Measurements from ENCODE around the gene P2RY6. TPM values are rescaled to one million over a fixed set of nuclear protein-coding genes. Genes with fewer than 3 reads are reported as not detected.

The P2RY6 gene
- total RNA-seq, 1 donor from 2014 or later, result 1.1 TPM

DNA sequence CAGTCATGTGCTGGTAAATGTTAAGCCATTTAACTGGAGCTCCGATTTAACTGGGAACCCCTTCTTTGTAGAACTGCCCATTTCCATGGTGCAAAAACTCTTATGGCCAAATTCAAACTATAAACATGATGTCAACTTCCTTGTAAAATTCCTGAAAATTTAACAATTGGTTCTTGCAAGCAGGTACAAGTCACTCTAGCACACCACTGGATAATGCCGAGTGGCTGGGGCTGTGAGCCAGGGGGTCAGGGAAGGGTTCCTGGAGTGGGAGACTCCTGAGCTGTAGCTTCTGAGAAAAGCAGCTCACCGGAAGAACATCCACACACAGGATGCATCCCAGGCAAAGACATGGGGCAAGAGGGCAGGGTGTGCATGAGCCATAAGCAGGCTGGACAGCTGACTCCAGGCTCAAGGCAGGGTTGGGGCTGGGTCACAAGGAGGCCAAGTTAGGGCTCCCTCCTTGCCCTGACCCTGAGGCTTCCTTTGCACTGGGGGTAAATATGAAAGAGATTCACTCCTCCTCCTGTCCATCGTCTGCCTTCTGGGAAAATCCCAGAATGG lies 35.9 kb upstream of the P2RY6 start:
- DNase-seq (ENCODE audit: extremely low read depth, low read depth, low spot score), result no peak

DNA sequence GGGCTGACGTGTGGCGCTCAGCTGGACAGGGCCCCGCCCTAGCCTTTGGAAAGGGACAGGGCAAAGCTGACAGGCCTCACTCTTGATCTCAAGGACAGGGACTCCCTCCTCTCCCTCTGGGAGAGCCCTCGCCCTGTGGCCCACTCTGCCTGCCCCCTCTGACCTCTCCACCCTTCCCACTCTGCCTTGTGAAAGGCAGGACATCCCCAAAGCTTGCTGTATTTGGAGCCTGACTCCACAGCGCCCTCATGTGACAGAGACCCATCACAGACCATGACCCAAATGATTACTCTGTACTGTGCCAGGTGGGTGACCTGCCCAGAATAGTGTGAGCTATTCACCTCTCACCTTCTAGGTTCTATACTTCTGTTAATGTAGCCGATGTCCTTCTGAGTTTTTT lies 35.3 kb upstream of the P2RY6 start:
- no peak for DNase-seq (ENCODE audit: extremely low read depth, low read depth, low spot score)

DNA sequence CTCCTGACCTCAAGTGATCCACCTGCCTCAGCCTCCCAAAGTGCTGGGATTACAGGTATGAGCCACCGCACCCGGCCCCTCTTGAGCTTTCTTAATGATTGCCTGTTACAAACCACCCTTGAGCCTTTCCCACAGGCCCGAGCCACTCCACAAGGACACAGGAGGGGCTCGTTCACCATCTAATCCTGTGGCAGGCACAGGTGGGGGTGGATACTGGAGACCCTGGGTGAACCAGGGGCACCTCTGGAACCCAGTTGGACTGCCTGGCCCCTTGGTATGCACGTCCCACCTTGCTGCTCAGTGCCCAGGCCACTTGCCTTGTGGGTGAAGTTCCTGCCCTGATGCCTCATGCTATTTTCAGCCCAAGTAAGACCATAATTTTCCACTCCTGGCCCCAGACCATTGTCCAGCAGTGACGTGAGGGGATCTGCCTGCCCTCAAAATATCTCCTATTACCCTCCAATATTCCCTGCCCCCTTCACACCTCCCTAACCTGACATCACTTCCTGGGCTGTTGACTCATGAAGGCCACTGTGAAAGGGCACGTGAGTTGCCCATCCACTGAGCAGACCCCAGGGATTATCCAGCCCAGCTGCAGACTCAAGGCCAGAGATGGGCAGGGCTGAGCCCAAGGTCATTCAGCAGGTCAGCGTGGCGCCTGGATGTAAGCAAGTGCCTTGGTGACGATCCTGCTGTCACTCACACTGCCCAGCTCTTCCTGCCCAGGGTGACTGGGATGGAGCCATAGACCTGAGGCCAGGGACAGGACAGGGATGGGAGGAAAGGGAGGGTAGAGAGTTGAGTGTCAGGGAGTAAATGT lies 34.5 kb upstream of the P2RY6 start:
- no peak for DNase-seq (ENCODE audit: extremely low read depth, low read depth, low spot score)

GRCh38 chr11:73239111-73239521 lies 33.0 kb upstream of the P2RY6 start:
- no peak for DNase-seq (ENCODE audit: extremely low read depth, low read depth, low spot score)

DNA sequence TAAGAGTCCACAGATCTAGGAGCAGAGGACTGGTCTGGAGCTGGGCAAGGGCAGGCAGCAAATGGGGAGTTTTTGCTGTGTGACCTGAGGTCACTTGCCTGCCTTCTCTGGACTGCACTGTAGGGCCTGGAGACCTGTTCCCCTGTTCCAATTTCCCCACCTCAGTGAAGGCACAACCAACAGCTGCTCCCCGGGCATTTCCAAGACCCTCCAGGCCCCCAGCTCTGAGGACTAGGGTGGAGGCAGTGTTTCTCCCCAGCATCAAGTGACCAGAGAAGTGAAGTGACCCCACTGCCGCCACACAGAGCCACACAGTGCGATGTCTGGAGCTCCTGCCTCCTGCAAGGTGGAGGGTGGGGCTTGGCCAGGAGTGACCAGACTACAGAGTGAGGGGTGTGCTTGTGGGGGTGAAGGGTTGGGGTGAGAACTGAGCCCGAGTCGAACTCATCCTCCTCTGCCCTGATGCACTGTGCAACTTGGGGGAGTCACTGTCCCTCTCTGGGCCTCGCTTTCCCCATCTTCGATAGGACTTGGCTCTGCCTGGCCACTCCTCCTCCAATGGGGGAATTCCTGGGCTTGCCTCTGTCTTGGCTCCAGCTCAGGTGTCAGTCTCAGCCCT lies 32.5 kb upstream of the P2RY6 start:
- DNase-seq (ENCODE audit: extremely low read depth, low read depth, low spot score), result no peak

- DNase-seq (ENCODE audit: extremely low read depth, low read depth, low spot score), result no peak
These were observed 31.9 kb upstream of the P2RY6 start for GRCh38 chr11:73240190-73240781.

GRCh38 chr11:73241300-73241699 lies 30.8 kb upstream of the P2RY6 start:
- no peak for DNase-seq (ENCODE audit: extremely low read depth, low read depth, low spot score)

DNA sequence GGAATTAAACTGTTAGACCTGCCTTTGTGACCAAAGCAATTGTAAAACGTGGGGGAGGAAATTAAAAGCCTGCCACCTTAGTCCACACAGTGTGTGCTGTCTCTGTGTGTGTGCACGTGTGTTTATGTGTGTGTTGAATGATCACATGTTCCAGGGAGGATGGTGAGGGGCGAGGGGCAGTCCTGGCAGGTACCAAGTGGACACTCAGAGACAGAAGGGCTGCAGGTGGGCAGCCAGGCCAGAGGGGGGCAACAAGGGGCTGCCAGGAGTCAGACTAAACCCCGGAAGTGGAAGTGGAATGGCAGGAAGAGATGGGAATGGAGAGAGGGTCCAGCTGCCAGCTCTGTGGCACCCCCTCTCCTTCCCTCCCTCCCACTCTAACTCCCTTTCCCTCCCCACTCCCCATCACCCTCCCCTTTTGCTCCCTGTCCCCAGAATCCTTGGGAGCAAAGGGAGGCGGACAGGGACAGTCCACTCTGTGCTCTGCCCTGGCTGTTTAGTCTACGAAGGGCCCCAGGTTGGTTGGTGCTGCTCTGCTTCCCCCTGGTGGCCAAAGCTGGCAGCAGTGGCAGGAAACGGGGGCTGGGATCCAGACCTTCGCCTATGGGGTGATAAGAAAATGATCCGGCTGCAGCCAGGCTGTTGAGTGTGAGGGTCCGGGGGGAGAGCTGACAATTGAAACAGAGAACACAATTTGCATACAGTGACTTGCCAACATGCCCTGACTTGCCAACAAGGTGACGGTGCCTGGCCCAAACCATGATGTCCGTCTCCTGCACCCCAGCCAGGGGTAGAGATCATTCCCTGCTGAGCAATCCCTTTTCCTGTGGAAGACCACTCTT lies 29.7 kb upstream of the P2RY6 start:
- peak; percentile 52 for DNase-seq (ENCODE audit: extremely low read depth, low read depth, low spot score)

DNA sequence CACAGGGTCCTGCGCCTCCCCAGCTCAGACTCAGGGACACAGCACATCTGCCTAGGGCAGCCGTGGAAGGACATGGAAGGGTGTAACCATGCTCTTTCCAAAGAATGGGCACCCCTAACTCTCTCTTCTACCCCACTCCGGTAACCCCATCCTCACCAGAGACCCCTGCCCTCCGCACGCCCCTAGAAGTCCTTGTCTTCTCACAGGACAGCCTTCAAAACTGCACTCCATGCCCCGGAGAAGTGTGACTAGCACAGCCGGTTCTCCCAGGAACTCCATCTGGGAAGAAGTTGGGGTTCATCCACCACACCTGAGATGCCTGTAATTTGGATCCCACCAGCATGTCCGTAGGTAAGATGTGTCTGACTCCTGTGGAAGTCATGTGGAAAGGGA lies 29.0 kb upstream of the P2RY6 start:
- DNase-seq (ENCODE audit: extremely low read depth, low read depth, low spot score), result no peak

GRCh38 chr11:73244589-73245240 lies 27.4 kb upstream of the P2RY6 start:
- DNase-seq (ENCODE audit: extremely low read depth, low read depth, low spot score), result no peak

- no peak for DNase-seq (ENCODE audit: extremely low read depth, low read depth, low spot score)
These were observed 26.7 kb upstream of the P2RY6 start for GRCh38 chr11:73245461-73245860.

DNA sequence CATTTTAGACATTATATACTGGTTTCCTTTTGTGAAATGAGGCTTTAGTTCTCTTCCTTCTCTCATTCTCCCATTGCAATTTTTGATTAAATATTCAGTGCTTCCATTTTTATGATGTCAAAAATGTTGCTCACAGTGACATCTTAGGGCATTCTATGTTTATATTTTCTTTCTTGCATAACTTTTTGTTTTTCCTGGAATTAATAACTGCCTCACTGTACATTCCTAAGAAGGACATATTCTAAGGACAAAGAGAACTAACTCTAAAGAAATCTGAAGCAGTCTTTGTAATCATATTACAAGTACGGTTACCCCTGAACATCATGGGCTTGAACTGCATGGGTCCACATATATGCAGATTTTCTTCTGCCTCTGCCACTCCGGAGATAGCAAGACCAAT lies 25.8 kb upstream of the P2RY6 start:
- DNase-seq (ENCODE audit: extremely low read depth, low read depth, low spot score), result no peak

DNA sequence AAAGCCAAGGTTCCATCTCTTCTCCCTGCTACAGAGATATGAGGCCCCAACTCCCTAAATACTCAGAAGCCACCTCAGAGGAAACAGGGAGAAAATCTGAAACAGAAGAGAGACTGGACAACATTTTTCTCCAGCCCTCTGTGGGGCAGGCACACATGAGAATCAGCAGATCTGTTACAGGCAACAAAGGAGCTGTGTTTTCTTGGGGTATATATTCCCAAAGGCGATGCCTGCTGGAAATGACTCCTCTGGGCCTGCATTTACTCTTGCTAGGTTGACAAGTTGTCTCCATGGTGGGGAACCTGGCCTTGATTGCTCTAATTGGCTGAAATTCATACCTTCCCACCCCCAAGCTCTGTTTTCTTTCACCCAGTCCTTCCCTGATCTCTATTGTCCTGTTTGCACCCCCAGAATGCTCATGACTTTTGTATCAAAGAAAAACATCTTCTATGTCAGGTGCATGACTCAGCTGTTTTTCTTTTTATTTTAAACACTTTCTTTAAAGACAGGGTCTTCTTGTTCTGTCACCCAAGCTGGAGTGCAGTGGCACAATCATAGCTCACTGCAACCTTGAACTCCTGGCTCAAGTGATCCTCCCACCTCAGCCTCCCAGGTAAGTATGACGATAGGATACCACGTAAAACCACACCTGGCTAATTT lies 23.5 kb upstream of the P2RY6 start:
- no peak for DNase-seq (ENCODE audit: extremely low read depth, low read depth, low spot score)

DNA sequence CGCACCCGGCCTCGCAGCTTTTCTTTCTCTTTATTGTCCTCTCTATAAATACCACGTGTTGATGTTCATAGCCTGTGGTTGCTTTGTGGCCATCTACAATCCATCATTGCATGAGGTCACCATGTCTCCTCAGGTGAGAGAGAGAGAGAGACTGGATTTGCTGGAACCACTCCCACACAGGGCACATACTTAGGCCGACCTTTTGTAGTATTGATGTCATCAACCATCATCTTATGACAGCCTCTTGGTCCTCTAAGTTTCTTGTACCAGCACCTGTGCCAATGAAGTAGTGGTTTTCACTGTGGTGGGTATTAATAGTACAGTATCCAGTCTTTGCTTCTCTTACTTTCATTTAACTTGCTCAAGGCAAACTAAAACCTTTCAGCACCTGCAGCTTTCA lies 22.8 kb upstream of the P2RY6 start:
- no peak for DNase-seq (ENCODE audit: extremely low read depth, low read depth, low spot score)

- DNase-seq (ENCODE audit: extremely low read depth, low read depth, low spot score), result no peak
These were observed 22.0 kb upstream of the P2RY6 start for GRCh38 chr11:73249853-73250783.

GRCh38 chr11:73252577-73253191 lies 19.5 kb upstream of the P2RY6 start:
- no peak for DNase-seq (ENCODE audit: extremely low read depth, low read depth, low spot score)

DNA sequence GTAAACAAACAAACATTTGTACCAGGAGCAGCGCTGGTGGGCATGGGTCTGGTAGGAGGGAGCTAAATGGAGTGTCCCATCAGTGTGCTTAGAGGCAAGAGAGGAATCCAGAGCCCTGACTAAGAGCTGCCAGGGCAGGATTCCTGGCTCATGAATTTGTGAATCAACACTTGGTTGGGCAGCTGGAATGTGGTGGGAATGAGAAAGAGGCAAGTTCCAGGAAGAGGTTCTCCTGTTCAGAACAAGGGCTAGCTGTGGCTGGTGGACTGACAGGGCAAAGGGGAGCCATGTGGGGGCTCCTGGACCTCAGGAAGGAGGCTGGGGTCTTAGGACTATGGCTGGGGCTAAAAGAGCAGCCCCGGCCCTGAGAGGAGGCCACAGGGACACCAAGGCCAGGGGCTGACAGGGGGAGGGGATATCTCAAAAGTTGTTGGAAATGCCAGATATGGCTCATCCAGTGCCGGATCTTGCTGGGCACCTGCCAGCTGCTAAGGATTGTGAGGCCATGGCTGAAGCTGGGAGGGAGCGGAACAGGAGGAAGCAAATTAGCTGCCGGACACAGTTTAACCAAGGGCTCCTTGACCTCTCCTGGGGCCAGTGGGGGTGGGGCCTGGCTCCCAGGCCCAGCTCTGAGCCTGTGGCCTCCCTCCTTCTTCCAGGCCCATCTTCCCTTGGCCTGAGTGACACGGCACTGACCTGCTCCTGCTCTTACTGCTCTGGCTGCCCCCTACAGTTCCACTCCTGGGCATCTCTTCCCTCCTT lies 14.6 kb upstream of the P2RY6 start:
- no peak for DNase-seq (ENCODE audit: extremely low read depth, low read depth, low spot score)

Data from glomerular endothelial cell (primary cell).